Astrocyte (in vitro differentiated cells and primary cell): ENCODE measurements around the gene CDH11. TPM values are rescaled to one million over a fixed set of nuclear protein-coding genes. Genes with fewer than 3 reads are reported as not detected.

Source experiments
- DNase-seq: peaks from one replicate; pipeline ENCODE4 v3.0.0-alpha.2; 2010; ENCODE audit warnings: low read depth
- FAIRE-seq: peaks from 2 replicates; lab custom pipeline; 2011; peaks lifted over from hg19 to GRCh38; lab: Jason Lieb, UNC
- H2AFZ ChIP-seq: 2 replicates; pipeline ENCODE4 v1.6.0; 2012; ENCODE audit warnings: low read depth, low read length, inconsistent platforms
- H3K27ac ChIP-seq: 2 replicates; pipeline ENCODE4 v1.5.1; 2011; ENCODE audit warnings: low read depth, low read length, inconsistent platforms
- H3K27me3 ChIP-seq: 2 replicates; pipeline ENCODE4 v1.6.0; 2011; ENCODE audit warnings: low read length, inconsistent platforms; ENCODE audit not compliant: insufficient read depth
- H3K36me3 ChIP-seq: 2 replicates; pipeline ENCODE4 v1.5.1; 2011; ENCODE audit warnings: low read length, inconsistent platforms; ENCODE audit not compliant: insufficient read depth
- H3K4me1 ChIP-seq: 2 replicates; pipeline ENCODE4 v1.5.1; 2011; ENCODE audit warnings: low read length, inconsistent platforms; ENCODE audit not compliant: insufficient read depth
- H3K4me2 ChIP-seq: 2 replicates; pipeline ENCODE4 v1.6.0; 2012; ENCODE audit warnings: low read length, inconsistent platforms
- H3K4me3 ChIP-seq: 2 replicates; pipeline ENCODE4 v1.5.1; 2011; ENCODE audit warnings: low read depth, mild to moderate bottlenecking, low read length, inconsistent platforms; ENCODE audit not compliant: insufficient read depth
- H3K79me2 ChIP-seq: 2 replicates; pipeline ENCODE4 v1.6.0; 2012; ENCODE audit warnings: mild to moderate bottlenecking, low read length, inconsistent platforms; ENCODE audit not compliant: insufficient read depth
- H3K9ac ChIP-seq: 2 replicates; pipeline ENCODE4 v1.6.0; 2012; ENCODE audit warnings: mild to moderate bottlenecking, low read length, inconsistent platforms
- H3K9me3 ChIP-seq: 2 replicates; pipeline ENCODE4 v1.5.1; 2012; ENCODE audit warnings: low read depth, mild to moderate bottlenecking, low read length, inconsistent platforms; ENCODE audit not compliant: insufficient read depth
- H4K20me1 ChIP-seq: 2 replicates; pipeline ENCODE4 v1.6.0; 2012; ENCODE audit warnings: low read length, inconsistent platforms; ENCODE audit not compliant: insufficient read depth
- H3K27ac Mint-ChIP-seq: one replicate; pipeline ENCODE4 v1.8.0; 2021; ENCODE audit warnings: mild to moderate bottlenecking, mixed read lengths; ENCODE audit not compliant: unreplicated experiment
- H3K27me3 Mint-ChIP-seq: one replicate; pipeline ENCODE4 v1.8.0; 2021; ENCODE audit warnings: low read depth, mixed read lengths; ENCODE audit not compliant: unreplicated experiment
- H3K36me3 Mint-ChIP-seq: one replicate; pipeline ENCODE4 v1.8.0; 2021; ENCODE audit warnings: low read depth, mixed read lengths; ENCODE audit not compliant: unreplicated experiment
- H3K4me1 Mint-ChIP-seq: one replicate; pipeline ENCODE4 v1.8.0; 2021; ENCODE audit warnings: low read depth, mixed read lengths; ENCODE audit not compliant: unreplicated experiment
- H3K4me3 Mint-ChIP-seq: one replicate; pipeline ENCODE4 v1.8.0; 2021; ENCODE audit warnings: mild to moderate bottlenecking, moderate library complexity, mixed read lengths; ENCODE audit not compliant: unreplicated experiment
- H3K9me3 Mint-ChIP-seq: one replicate; pipeline ENCODE4 v1.8.0; 2021; ENCODE audit warnings: mild to moderate bottlenecking, mixed read lengths; ENCODE audit not compliant: unreplicated experiment
- CTCF ChIP-seq: IDR thresholded peaks from 2 replicates; pipeline ENCODE4 v1.5.1; 2011; ENCODE audit warnings: low read depth, mild to moderate bottlenecking, inconsistent platforms, low read length, moderate library complexity; ENCODE audit not compliant: insufficient read depth
- EZH2 ChIP-seq: IDR thresholded peaks from 2 replicates; pipeline ENCODE4 v1.6.1; 2012; ENCODE audit warnings: mild to moderate bottlenecking, low read length, inconsistent platforms; ENCODE audit not compliant: insufficient read depth
- total RNA-seq: library from RNA; stranded (reverse); gene quantifications from 2 replicates; pipeline ENCODE4 v1.2.1, GENCODE V29; 2021

The CDH11 gene
- total RNA-seq, 1 donor from 2014 or later = 313 TPM

- no peak overlapping the region for H2AFZ ChIP-seq
- Mint-ChIP-seq H3K9me3 (no peaks in the 10 kb centered on the region), H3K27me3 (no peaks in the 10 kb centered on the region), H3K27ac (peak overlapping the region; percentile 98), H3K4me1 (peaks cover 33% of the 10 kb centered on the region), H3K36me3 (peaks cover 11% of the 10 kb centered on the region), H3K4me3 (no peak overlapping the region)
- DNase-seq = no peak
- TF ChIP-seq EZH2 (no peak), CTCF (no peak)
- peak overlapping the region; percentile 90 for H3K27ac ChIP-seq
- H3K9me3 ChIP-seq = no peaks in the 10 kb centered on the region
- peaks cover 41% of the 10 kb centered on the region for H3K4me1 ChIP-seq
- H3K4me3 ChIP-seq = peak overlapping the region; percentile 13
- H3K36me3 ChIP-seq = peaks cover under 1% of the 10 kb centered on the region
- H3K9ac ChIP-seq = peak overlapping the region; percentile 75
- H3K4me2 ChIP-seq = peak overlapping the region; percentile 76
- peaks cover 97% of the 10 kb centered on the region for H3K79me2 ChIP-seq
- FAIRE-seq = peak; percentile 63
- peaks cover 79% of the 10 kb centered on the region for H4K20me1 ChIP-seq
- H3K27me3 ChIP-seq = no peaks in the 10 kb centered on the region
Observed at GRCh38 chr16:65071433-65072311, 50.2 kb downstream of the CDH11 start.

- peaks cover 98% of the 10 kb centered on the region for H3K79me2 ChIP-seq
- H3K27me3 ChIP-seq = no peaks in the 10 kb centered on the region
- TF ChIP-seq CTCF (no peak), EZH2 (no peak)
- peak overlapping the region; percentile 35 for H3K4me3 Mint-ChIP-seq
- H3K9me3 ChIP-seq = no peaks in the 10 kb centered on the region
- H3K4me1 Mint-ChIP-seq = peaks cover 37% of the 10 kb centered on the region
- peak overlapping the region; percentile 13 for H3K4me3 ChIP-seq
- peak overlapping the region; percentile 76 for H3K4me2 ChIP-seq
- H3K27ac Mint-ChIP-seq = peak overlapping the region; percentile 98
- H3K27ac ChIP-seq = peak overlapping the region; percentile 90
- DNase-seq = peak; percentile 98
- peaks cover 82% of the 10 kb centered on the region for H4K20me1 ChIP-seq
- FAIRE-seq = peak; percentile 96
- H3K36me3 ChIP-seq = no peaks in the 10 kb centered on the region
- no peaks in the 10 kb centered on the region for H3K27me3 Mint-ChIP-seq
- H3K36me3 Mint-ChIP-seq = peaks cover 11% of the 10 kb centered on the region
- H3K4me1 ChIP-seq = peaks cover 41% of the 10 kb centered on the region
- no peak overlapping the region for H2AFZ ChIP-seq
- peak overlapping the region; percentile 75 for H3K9ac ChIP-seq
- H3K9me3 Mint-ChIP-seq = no peaks in the 10 kb centered on the region
Observed at GRCh38 chr16:65070831-65071432, 50.9 kb downstream of the CDH11 start.
